Stimulated activated CD4-positive, alpha-beta T cell treated with anti-CD3 and anti-CD28 coated beads, Interleukin-4, amount 100 ng/mL, for 48 hours (primary cell): ENCODE measurements around the gene TSPOAP1.

Experiments
- DNase-seq, 2 donors: peaks; one replicate each; pipeline ENCODE4 v3.0.0-alpha.2; 2020; ENCODE audit warnings: low read depth in 2 of 2

The TSPOAP1 gene

GRCh38 chr17:58328195-58329034 lies at the start of gene TSPOAP1:
TSS of gene TSPOAP1 (minus strand) at chr17:58328795. CDS start at chr17:58327920, 875 bp downstream.
- peak; percentile 75 to 83 for DNase-seq

GRCh38 chr17:58377661-58378060 lies 49.1 kb upstream of the TSPOAP1 start:
- DNase-seq = no peak

GRCh38 chr17:58377093-58377601 lies 48.6 kb upstream of the TSPOAP1 start:
- no peak for DNase-seq

- DNase-seq = no peak
Measured at GRCh38 chr17:58376472-58377000, 47.9 kb upstream of the TSPOAP1 start.

- DNase-seq = no peak
Measured at GRCh38 chr17:58375811-58376210, 47.2 kb upstream of the TSPOAP1 start.

- no peak for DNase-seq
Measured at GRCh38 chr17:58375256-58375655, 46.7 kb upstream of the TSPOAP1 start.

- DNase-seq = no peak
Measured at GRCh38 chr17:58373923-58374322, 45.3 kb upstream of the TSPOAP1 start.

GRCh38 chr17:58373003-58373402 lies 44.4 kb upstream of the TSPOAP1 start:
- no peak for DNase-seq

- no peak for DNase-seq
Measured at GRCh38 chr17:58371300-58371950, 42.8 kb upstream of the TSPOAP1 start.

GRCh38 chr17:58370716-58371115 lies 42.1 kb upstream of the TSPOAP1 start:
- no peak for DNase-seq

GRCh38 chr17:58370309-58370708 lies 41.7 kb upstream of the TSPOAP1 start:
- no peak for DNase-seq

- DNase-seq = no peak
Measured at GRCh38 chr17:58369214-58370031, 40.8 kb upstream of the TSPOAP1 start.

GRCh38 chr17:58368860-58369213 lies 40.2 kb upstream of the TSPOAP1 start:
- DNase-seq = no peak

GRCh38 chr17:58367461-58367860 lies 38.9 kb upstream of the TSPOAP1 start:
- DNase-seq = no peak

GRCh38 chr17:58365980-58366595 lies 37.5 kb upstream of the TSPOAP1 start:
- no peak for DNase-seq

GRCh38 chr17:58365185-58365979 lies 36.8 kb upstream of the TSPOAP1 start:
- DNase-seq = no peak

GRCh38 chr17:58364270-58364942 lies 35.8 kb upstream of the TSPOAP1 start:
- DNase-seq = no peak

- DNase-seq = no peak
Measured at GRCh38 chr17:58363457-58364185, 35.0 kb upstream of the TSPOAP1 start.

- no peak for DNase-seq
Measured at GRCh38 chr17:58362368-58363014, 33.9 kb upstream of the TSPOAP1 start.
